ENCODE measurements around the gene NKAIN4. TPM values are rescaled to one million over a fixed set of nuclear protein-coding genes. Genes with fewer than 3 reads are reported as not detected.

The NKAIN4 gene
- total RNA-seq, 4 donors from 2014 or later = 40.9 TPM; not detected in 3

DNA sequence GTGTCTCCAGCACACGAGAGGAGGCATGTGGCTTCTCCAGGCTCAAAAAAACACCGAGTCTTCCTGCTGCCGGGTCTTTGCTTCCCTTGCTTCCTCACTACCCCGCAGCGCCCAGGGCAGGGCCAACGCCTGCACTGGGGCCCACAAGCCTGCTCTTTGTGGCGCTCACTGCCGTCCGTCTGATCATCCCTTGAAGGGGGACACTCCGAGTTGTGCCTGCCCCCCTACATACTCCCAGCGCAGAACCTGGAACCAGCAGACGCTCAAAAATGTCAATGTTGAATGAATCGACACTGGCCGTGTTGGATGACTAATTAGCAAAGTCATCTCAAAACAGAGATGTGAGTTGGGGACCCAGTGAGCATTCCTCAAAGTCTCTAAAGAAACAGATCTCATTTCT lies 10.3 kb upstream of the NKAIN4 start:
- Histone ChIP-seq H3K4me3 (no peak overlapping the region), H3K9me3 (no peaks in the 10 kb centered on the region), H3K4me1 (no peaks in the 10 kb centered on the region), H3K27ac (no peak overlapping the region), H3K36me3 (no peaks in the 10 kb centered on the region), H3K27me3 (peaks cover 0 to 5% of the 10 kb centered on the region in 2 donors)
- DNase-seq = no peak
- no peak for TF ChIP-seq POLR2A (IDR thresholded peaks at IDR 0.05)
- TF ChIP-seq, protein P1, sequence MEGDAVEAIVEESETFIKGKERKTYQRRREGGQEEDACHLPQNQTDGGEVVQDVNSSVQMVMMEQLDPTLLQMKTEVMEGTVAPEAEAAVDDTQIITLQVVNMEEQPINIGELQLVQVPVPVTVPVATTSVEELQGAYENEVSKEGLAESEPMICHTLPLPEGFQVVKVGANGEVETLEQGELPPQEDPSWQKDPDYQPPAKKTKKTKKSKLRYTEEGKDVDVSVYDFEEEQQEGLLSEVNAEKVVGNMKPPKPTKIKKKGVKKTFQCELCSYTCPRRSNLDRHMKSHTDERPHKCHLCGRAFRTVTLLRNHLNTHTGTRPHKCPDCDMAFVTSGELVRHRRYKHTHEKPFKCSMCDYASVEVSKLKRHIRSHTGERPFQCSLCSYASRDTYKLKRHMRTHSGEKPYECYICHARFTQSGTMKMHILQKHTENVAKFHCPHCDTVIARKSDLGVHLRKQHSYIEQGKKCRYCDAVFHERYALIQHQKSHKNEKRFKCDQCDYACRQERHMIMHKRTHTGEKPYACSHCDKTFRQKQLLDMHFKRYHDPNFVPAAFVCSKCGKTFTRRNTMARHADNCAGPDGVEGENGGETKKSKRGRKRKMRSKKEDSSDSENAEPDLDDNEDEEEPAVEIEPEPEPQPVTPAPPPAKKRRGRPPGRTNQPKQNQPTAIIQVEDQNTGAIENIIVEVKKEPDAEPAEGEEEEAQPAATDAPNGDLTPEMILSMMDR (IDR thresholded peaks at IDR 0.05) = no peak
- intact Hi-C loops (cut with DNase I; ENCODE audit: low total_unique reads) = no loop called here

DNA sequence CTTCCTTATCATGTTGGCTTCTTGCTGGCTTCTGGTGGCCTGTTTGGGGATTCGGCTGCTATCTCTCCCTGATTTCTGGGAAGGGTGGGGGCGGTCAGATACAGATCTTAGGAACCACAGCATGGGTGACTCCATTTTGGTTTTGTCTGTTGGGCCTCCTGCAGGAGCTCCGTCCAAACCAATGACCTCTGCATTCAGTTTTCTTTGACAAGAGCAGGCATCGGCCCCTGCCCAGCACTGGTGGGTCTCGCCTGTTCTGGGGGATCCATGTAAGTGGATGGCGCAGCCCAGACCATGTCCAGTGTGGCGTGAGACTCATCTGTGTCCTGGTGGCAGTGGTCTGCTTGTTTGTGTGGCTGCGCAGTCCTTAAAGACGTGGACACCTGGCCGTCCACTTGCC lies 9.7 kb upstream of the NKAIN4 start:
- H3K4me3 ChIP-seq = no peak overlapping the region
- H3K9me3 ChIP-seq = no peaks in the 10 kb centered on the region
- TF ChIP-seq POLR2A (IDR thresholded peaks at IDR 0.05) = no peak
- TF ChIP-seq, protein P1 (IDR thresholded peaks at IDR 0.05) = no peak
- DNase-seq = no peak
- H3K27ac ChIP-seq = no peak overlapping the region
- no peaks in the 10 kb centered on the region for H3K4me1 ChIP-seq
- H3K36me3 ChIP-seq = no peaks in the 10 kb centered on the region
- peaks cover 0 to 5% of the 10 kb centered on the region in 2 donors for H3K27me3 ChIP-seq
- intact Hi-C loops (cut with DNase I; ENCODE audit: low total_unique reads) = no loop called here

DNA sequence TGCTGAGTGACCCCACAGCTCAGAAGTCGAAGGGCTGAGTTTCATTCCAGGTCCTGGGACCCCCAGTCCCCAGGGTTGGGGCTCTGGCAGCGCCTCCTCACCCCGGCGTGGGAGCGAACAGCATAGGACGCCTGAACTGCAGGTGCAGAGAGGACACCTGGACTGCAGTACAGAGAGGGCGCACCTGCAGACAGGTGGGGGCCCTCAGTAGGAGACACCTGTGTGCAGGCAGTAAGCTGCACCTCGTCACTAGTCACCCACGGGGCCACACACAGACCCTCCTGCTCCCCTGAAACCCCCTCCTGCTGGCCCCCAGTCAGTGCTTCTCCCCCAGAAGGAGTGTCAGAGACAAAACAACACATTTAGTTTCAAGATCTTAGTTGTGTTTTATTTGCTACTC lies 8.6 kb upstream of the NKAIN4 start:
- Histone ChIP-seq H3K27me3 (peaks cover 0 to 5% of the 10 kb centered on the region in 2 donors), H3K36me3 (no peaks in the 10 kb centered on the region)
- no peak for TF ChIP-seq POLR2A (IDR thresholded peaks at IDR 0.05)
- TF ChIP-seq, protein P1 (IDR thresholded peaks at IDR 0.05) = no peak

DNA sequence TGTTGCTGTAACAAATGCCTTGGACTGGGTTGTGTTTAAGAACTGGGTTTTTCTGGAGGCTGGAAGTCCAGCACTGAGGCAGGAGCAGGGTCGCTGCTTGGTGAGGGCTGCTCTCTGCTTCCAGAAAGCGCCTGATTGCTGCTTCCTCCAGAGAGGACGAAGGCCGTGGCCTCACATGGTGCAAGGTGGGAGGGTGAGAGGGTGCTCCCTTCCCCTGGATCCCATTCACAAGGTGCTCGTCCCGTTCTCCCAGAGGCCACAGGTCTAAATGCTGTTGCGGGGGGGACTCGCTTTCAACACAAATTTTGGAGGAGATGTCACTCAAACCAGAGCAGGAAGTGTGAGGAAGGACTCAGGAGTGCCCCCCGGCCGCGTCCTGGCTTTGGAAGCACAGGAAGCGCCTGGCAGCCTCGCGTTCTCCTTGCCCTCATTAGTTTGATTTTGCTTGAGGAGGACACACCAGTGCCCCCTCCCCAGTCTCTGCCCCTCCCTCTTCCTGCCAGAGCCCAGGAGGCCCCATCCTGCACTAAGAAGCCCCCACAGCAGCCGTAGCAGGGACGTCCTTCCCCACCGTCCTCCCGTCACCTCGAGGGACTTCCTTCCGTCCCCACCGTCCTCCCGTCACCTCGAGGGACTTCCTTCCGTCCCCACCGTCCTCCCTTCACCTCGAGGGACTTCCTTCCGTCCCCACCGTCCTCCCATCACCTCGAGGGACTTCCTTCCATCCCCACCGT lies 7.7 kb upstream of the NKAIN4 start:
- no peak overlapping the region for H3K27ac ChIP-seq
- DNase-seq = no peak
- no peak for TF ChIP-seq POLR2A (IDR thresholded peaks at IDR 0.05)
- TF ChIP-seq, protein P1 (IDR thresholded peaks at IDR 0.05) = no peak
- H3K4me3 ChIP-seq = no peak overlapping the region
- no peaks in the 10 kb centered on the region for H3K9me3 ChIP-seq
- no peaks in the 10 kb centered on the region for H3K36me3 ChIP-seq
- intact Hi-C loops (cut with DNase I; ENCODE audit: low total_unique reads) = no loop called here
- H3K27me3 ChIP-seq = peaks cover 0 to 5% of the 10 kb centered on the region in 2 donors
- H3K4me1 ChIP-seq = no peaks in the 10 kb centered on the region

More for the DNA sequence above, 8.6 kb upstream of the NKAIN4 start:
- Histone ChIP-seq H3K4me1 (no peaks in the 10 kb centered on the region), H3K27ac (no peak overlapping the region), H3K9me3 (no peaks in the 10 kb centered on the region), H3K4me3 (no peak overlapping the region)
- intact Hi-C loops (cut with DNase I; ENCODE audit: low total_unique reads) = no loop called here
- no peak for DNase-seq

DNA sequence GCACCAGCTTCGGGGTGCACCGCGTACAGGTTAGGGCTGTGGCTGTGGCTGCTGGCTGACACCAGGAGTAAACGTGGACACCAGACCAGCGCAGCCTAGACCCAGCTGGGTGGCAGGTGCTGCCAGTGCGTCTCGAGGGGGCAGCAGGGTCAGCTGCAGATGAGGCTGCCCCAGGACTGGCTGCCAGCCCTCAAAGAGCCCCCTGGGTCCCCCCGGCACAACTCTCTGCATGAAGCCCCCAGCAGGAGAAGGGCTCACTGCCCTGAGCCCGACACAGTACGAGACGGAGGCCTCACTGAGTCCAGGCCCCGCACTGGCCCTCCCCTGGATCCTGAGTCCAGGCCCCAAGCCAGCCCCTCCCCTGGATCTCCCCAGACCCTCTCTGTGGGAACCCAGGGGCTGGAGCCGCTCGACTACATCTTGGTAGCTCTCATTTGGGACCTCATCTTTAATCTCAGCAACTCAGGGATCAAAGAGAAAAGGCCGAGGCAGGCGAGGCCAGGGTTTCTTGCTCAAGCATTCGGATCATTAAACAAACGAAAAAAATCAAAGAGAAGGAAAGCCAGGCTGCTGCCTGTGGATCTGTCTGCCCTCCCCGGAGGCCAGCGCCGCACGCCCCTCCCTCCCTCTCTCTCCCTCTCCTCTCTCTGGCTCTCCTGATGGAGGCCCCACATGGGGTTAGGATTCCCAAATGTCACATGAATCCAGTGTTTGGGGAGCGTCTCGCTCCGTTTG lies 7.0 kb upstream of the NKAIN4 start:
- DNase-seq = no peak
- Histone ChIP-seq H3K9me3 (no peaks in the 10 kb centered on the region), H3K36me3 (no peaks in the 10 kb centered on the region), H3K4me3 (no peak overlapping the region), H3K27me3 (peaks cover 0 to 8% of the 10 kb centered on the region in 2 donors), H3K4me1 (no peaks in the 10 kb centered on the region), H3K27ac (no peak overlapping the region)
- no peak for TF ChIP-seq POLR2A (IDR thresholded peaks at IDR 0.05)
- TF ChIP-seq, protein P1 (IDR thresholded peaks at IDR 0.05) = no peak
- intact Hi-C loops (cut with DNase I; ENCODE audit: low total_unique reads) = no loop called here
